HepG2 (cell line): Measurements from ENCODE around the gene STKLD1. TPM values are rescaled to one million over a fixed set of nuclear protein-coding genes. Genes with fewer than 3 reads are reported as not detected.

ENCODE experiments used
- FOXM1 ChIP-seq: sonication (generic); formaldehyde crosslinking; IDR thresholded peaks from 2 replicates; pipeline ENCODE4 v1.5.0; 2020; ENCODE audit warnings: missing genetic modification reagents
- HNRNPLL ChIP-seq: fragments of 200-400 bp; formaldehyde crosslinking; IDR thresholded peaks from 2 replicates; pipeline ENCODE4 v1.6.1; 2017; ENCODE audit warnings: mild to moderate bottlenecking, low read depth, low read length; ENCODE audit not compliant: poor library complexity, severe bottlenecking
- IRF2 ChIP-seq: IDR thresholded peaks from 2 replicates; pipeline ENCODE4 v1.6.1; 2018; ENCODE audit warnings: missing genetic modification reagents, missing compliant biosample characterization
- MYNN ChIP-seq: sonication (generic); formaldehyde crosslinking; IDR thresholded peaks from 2 replicates; pipeline ENCODE4 v1.4.0; 2020; ENCODE audit warnings: mild to moderate bottlenecking, low read depth, missing genetic modification reagents
- NFATC3 ChIP-seq: sonication (generic); formaldehyde crosslinking; IDR thresholded peaks from 2 replicates; pipeline ENCODE4 v1.5.1; 2020; ENCODE audit warnings: mild to moderate bottlenecking, missing genetic modification reagents
- NFIC ChIP-seq: IDR thresholded peaks from 2 replicates; pipeline ENCODE4 v1.6.1; 2012; ENCODE audit warnings: mild to moderate bottlenecking, low read length, inconsistent platforms
- NFYB ChIP-seq: sonication (generic); formaldehyde crosslinking; IDR thresholded peaks from 2 replicates; pipeline ENCODE4 v1.4.0; 2020; ENCODE audit warnings: missing genetic modification reagents
- PITX1 ChIP-seq: sonication (generic); formaldehyde crosslinking; IDR thresholded peaks from 2 replicates; pipeline ENCODE4 v1.5.1; 2020; ENCODE audit warnings: mild to moderate bottlenecking, missing genetic modification reagents
- POGK ChIP-seq: sonication (generic); formaldehyde crosslinking; conservative IDR thresholded peaks from 2 replicates; pipeline ENCODE4 v1.8.0; 2022; ENCODE audit warnings: mild to moderate bottlenecking, moderate library complexity, missing genetic modification reagents
- RXRB ChIP-seq: IDR thresholded peaks from 2 replicates; pipeline ENCODE4 v1.6.1; 2016; ENCODE audit warnings: borderline replicate concordance, missing genetic modification reagents, missing compliant biosample characterization
- SAP130 ChIP-seq: IDR thresholded peaks from 2 replicates; pipeline ENCODE4 v1.6.1; 2016; ENCODE audit warnings: low read depth
- SMYD3 ChIP-seq: sonication (generic); formaldehyde crosslinking; IDR thresholded peaks from 2 replicates; pipeline ENCODE4 v1.8.1; 2023; ENCODE audit warnings: mild to moderate bottlenecking, missing genetic modification reagents
- SP1 ChIP-seq, 2 experiments: fragments of 450-650 bp in 1 of 2; sonication (generic) in 1 of 2; formaldehyde crosslinking in 1 of 2; IDR thresholded peaks; 2 replicates each; pipeline versions ENCODE4 v1.4.0 to v1.6.1; 2016 to 2020; ENCODE audit warnings: missing genetic modification reagents in 1 of 2
- TCF7 ChIP-seq: sonication (generic); IDR thresholded peaks from 2 replicates; pipeline ENCODE4 v1.6.1; 2016; ENCODE audit warnings: antibody characterized with exemption, low read depth
- WIZ ChIP-seq: sonication (generic); formaldehyde crosslinking; IDR thresholded peaks from 2 replicates; pipeline ENCODE4 v1.5.1; 2020; ENCODE audit warnings: mild to moderate bottlenecking, missing genetic modification reagents
- ZGPAT ChIP-seq: IDR thresholded peaks from 2 replicates; pipeline ENCODE4 v1.6.1; 2016; ENCODE audit warnings: mild to moderate bottlenecking
- ZMAT3 ChIP-seq: sonication (generic); formaldehyde crosslinking; conservative IDR thresholded peaks from 2 replicates; pipeline ENCODE4 v1.7.0; 2021; ENCODE audit warnings: missing genetic modification reagents
- ZNF331 ChIP-seq: sonication (generic); formaldehyde crosslinking; IDR thresholded peaks from 2 replicates; pipeline ENCODE4 v1.4.0; 2020; ENCODE audit warnings: missing genetic modification reagents
- ZNF33A ChIP-seq: sonication (generic); formaldehyde crosslinking; IDR thresholded peaks from 2 replicates; pipeline ENCODE4 v1.5.1; 2020; ENCODE audit warnings: missing genetic modification reagents, mild to moderate bottlenecking, moderate library complexity, borderline replicate concordance
- polyA plus RNA-seq, 8 experiments: library from polyadenylated mRNA; depleted of rRNA in 3 of 8; stranded (reverse) in 7 of 8; unstranded in 1 of 8; fragments of >200 nt; fragmentation: Illumina TruSeq in 4 of 8; extraction: Trizol in 4 of 8; gene quantifications; 2 replicates each; pipeline versions ENCODE4 v1.2.1 to v1.2.3, GENCODE V29; 2011 to 2016; ENCODE audit warnings: low read depth in 4 of 8, missing spikeins in 1 of 8, mixed read lengths in 1 of 8; ENCODE audit not compliant: insufficient read depth in 1 of 8
- total RNA-seq, 5 experiments: library from RNA; depleted of rRNA; stranded (reverse); fragments of >200 nt; fragmentation: Illumina TruSeq; extraction: Trizol; gene quantifications; 2 replicates each; pipeline ENCODE4 v1.2.3, GENCODE V29; 2016; ENCODE audit warnings: low read depth in 1 of 5
- TF ChIP-seq, protein P1 (sequence below): IDR thresholded peaks from 2 replicates; pipeline ENCODE4 v1.6.1; 2016; ENCODE audit warnings: low read depth, borderline replicate concordance
- TF ChIP-seq, protein P2 (sequence below): sonication (generic); formaldehyde crosslinking; IDR thresholded peaks from 2 replicates; pipeline ENCODE4 v1.4.0; 2020; ENCODE audit warnings: missing genetic modification reagents, borderline replicate concordance

Gene STKLD1
- total and polyA plus RNA-seq, 2 of the 13 experiments (the other 11 are each of a cell fraction or from before 2014, with no cell fraction given) = 1.5 to 2.2 TPM

GRCh38 chr9:133417541-133418461, 41.6 kb downstream of the STKLD1 start, which contains the start of gene REXO4 (continued):
- TF ChIP-seq, protein P1, sequence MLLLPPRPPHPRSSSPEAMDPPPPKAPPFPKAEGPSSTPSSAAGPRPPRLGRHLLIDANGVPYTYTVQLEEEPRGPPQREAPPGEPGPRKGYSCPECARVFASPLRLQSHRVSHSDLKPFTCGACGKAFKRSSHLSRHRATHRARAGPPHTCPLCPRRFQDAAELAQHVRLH (CRISPR knock-in tag) = peak; percentile 76; the same call in 1 of the 2 replicates
- TF ChIP-seq, protein P2, sequence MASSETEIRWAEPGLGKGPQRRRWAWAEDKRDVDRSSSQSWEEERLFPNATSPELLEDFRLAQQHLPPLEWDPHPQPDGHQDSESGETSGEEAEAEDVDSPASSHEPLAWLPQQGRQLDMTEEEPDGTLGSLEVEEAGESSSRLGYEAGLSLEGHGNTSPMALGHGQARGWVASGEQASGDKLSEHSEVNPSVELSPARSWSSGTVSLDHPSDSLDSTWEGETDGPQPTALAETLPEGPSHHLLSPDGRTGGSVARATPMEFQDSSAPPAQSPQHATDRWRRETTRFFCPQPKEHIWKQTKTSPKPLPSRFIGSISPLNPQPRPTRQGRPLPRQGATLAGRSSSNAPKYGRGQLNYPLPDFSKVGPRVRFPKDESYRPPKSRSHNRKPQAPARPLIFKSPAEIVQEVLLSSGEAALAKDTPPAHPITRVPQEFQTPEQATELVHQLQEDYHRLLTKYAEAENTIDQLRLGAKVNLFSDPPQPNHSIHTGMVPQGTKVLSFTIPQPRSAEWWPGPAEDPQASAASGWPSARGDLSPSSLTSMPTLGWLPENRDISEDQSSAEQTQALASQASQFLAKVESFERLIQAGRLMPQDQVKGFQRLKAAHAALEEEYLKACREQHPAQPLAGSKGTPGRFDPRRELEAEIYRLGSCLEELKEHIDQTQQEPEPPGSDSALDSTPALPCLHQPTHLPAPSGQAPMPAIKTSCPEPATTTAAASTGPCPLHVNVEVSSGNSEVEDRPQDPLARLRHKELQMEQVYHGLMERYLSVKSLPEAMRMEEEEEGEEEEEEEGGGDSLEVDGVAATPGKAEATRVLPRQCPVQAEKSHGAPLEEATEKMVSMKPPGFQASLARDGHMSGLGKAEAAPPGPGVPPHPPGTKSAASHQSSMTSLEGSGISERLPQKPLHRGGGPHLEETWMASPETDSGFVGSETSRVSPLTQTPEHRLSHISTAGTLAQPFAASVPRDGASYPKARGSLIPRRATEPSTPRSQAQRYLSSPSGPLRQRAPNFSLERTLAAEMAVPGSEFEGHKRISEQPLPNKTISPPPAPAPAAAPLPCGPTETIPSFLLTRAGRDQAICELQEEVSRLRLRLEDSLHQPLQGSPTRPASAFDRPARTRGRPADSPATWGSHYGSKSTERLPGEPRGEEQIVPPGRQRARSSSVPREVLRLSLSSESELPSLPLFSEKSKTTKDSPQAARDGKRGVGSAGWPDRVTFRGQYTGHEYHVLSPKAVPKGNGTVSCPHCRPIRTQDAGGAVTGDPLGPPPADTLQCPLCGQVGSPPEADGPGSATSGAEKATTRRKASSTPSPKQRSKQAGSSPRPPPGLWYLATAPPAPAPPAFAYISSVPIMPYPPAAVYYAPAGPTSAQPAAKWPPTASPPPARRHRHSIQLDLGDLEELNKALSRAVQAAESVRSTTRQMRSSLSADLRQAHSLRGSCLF = no peak
- TF ChIP-seq NFATC3 (CRISPR knock-in tag) = peak; percentile 41; the same call in 1 of the 2 replicates
- no peak for TF ChIP-seq MYNN
- no peak for TF ChIP-seq TCF7
- peak; percentile 79 for TF ChIP-seq ZMAT3
- TF ChIP-seq POGK (CRISPR knock-in tag) = peak; percentile 78
- peak; percentile 94; the same call in 1 of the 2 replicates for TF ChIP-seq ZNF33A (CRISPR knock-in tag)
- no peak for TF ChIP-seq NFIC
- peak; percentile 90 for TF ChIP-seq IRF2 (CRISPR knock-in tag)
- TF ChIP-seq SP1 (IDR thresholded peaks at IDR 0.05) = no peak
- TF ChIP-seq SP1 (CRISPR knock-in tag; IDR thresholded peaks at IDR 0.05) = peak; percentile 71
- no peak; the same call in 1 of the 2 replicates for TF ChIP-seq SMYD3
- peak; percentile 86 for TF ChIP-seq ZNF331 (CRISPR knock-in tag)
- peak; percentile 97 for TF ChIP-seq SAP130
- TF ChIP-seq ZGPAT = peak; percentile 97
- TF ChIP-seq FOXM1 (CRISPR knock-in tag) = 0 out of 2 replicates have a peak, but pooled peaks have one; percentile 15
- no peak for TF ChIP-seq NFYB (CRISPR knock-in tag)
- peak; percentile 99 for TF ChIP-seq RXRB (CRISPR knock-in tag)
- peak; percentile 83 for TF ChIP-seq HNRNPLL
- TF ChIP-seq WIZ (CRISPR knock-in tag) = no peak
- peak; percentile 80 for TF ChIP-seq PITX1
